Epithelial cell of proximal tubule (primary cell): Measurements from ENCODE around the gene EPHA8. TPM values are rescaled to one million over a fixed set of nuclear protein-coding genes. Genes with fewer than 3 reads are reported as not detected.

Experiments used
- DNase-seq: peaks from one replicate; pipeline ENCODE4 v3.0.0-alpha.2; 2011; ENCODE audit warnings: low read depth
- H3K4me3 ChIP-seq: 2 replicates; pipeline ENCODE4 v1.5.1; 2011; ENCODE audit warnings: low read depth, mild to moderate bottlenecking, low read length
- total RNA-seq: library from RNA; depleted of rRNA; stranded (reverse); fragments of >200 nt; gene quantifications from 2 replicates; pipeline ENCODE4 v1.2.3, GENCODE V29; 2015
- TF ChIP-seq, protein P1 (sequence below): conservative IDR thresholded peaks from 2 replicates; pipeline ENCODE4 v1.5.1; 2012; ENCODE audit warnings: low read depth, mild to moderate bottlenecking, low read length

Gene EPHA8
- total RNA-seq, 1 donor from 2014 or later = not detected

DNA sequence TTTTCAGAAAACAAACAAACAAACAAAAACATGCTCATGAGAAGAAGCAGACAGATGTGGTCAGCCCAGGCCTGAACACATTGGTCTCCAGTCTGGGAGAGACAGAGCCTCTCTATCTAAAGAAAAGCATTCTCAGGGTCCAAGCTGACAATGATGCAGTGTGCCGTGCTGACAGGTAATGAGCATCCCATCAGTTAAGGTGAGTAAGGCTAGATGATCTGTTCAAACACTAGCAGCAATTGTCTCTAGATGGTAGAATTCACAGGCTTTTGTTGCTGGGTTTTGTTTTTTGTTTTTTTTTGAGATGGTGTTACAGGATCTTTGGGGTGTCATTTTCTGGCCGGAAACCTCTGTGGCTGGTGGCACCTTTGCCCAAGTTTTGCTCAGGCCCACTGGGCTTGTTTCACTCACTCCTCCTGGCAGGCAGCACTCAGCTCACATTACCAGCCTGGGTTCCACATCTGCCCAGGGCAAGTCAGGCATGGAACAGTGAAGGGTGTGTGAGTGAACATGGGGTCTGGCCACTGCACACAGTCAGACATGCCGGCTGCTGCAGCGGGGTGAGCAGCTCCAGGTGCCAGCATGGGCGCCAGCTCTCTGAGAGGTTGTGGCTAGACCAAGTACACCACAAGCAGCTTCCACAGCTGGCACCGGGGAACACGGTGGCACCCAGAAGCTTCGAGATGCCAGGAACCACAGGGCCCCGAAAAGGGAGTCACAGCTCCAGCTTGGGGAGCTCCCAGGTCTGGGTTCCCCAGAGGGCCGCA, 70.6 kb downstream of the EPHA8 start:
- DNase-seq = no peak
- no peak overlapping the region for H3K4me3 ChIP-seq
- TF ChIP-seq, protein P1, sequence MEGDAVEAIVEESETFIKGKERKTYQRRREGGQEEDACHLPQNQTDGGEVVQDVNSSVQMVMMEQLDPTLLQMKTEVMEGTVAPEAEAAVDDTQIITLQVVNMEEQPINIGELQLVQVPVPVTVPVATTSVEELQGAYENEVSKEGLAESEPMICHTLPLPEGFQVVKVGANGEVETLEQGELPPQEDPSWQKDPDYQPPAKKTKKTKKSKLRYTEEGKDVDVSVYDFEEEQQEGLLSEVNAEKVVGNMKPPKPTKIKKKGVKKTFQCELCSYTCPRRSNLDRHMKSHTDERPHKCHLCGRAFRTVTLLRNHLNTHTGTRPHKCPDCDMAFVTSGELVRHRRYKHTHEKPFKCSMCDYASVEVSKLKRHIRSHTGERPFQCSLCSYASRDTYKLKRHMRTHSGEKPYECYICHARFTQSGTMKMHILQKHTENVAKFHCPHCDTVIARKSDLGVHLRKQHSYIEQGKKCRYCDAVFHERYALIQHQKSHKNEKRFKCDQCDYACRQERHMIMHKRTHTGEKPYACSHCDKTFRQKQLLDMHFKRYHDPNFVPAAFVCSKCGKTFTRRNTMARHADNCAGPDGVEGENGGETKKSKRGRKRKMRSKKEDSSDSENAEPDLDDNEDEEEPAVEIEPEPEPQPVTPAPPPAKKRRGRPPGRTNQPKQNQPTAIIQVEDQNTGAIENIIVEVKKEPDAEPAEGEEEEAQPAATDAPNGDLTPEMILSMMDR = no peak

DNA sequence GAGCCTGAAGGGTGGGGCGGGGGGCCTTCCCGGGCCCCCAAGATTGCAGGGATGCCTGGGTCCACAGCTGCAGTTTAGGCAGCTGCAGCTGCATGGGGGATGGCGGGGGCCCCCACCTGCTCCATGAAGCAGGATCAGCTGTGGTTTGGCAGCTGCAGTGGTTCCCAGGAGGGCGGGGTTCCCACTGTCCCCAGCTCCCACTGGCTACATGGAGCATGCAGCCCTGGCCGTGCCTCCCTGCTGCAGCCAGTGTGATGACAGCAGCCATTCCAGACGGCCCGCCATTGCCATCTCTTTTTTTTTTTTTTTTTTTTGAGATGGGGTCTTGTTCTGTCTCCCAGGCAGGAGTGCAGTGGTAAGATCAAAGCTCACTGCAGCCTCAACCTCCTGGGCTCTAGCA, 72.1 kb downstream of the EPHA8 start:
- H3K4me3 ChIP-seq = no peak overlapping the region
- no peak for DNase-seq
- TF ChIP-seq, protein P1 = no peak

DNA sequence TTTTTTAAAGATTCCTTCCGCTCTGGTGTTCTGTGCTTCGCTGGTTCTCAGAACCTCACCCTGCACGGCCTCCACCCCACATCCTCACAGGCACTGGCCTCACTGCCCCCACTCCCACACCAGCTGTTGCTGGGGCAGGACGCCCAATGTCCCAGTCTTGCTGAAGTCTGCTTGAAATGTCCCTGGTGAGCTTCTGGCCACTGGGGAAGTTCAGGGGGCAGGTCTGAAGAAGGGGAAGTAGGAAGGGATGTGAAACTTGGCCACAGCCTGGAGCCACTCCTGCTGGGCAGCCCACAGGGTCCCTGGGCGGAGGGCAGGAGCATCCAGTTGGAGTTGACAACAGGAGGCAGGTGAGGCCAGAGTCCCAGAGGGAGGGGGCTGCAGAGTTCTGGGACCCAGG, 73.1 kb downstream of the EPHA8 start, which contains the start of gene C1QA:
TSS of gene C1QA (plus strand) at position 276 of the 400 bp plus-strand sequence. CDS start 989 bp downstream, outside the sequence.
- TF ChIP-seq, protein P1 = no peak
- DNase-seq = no peak

DNA sequence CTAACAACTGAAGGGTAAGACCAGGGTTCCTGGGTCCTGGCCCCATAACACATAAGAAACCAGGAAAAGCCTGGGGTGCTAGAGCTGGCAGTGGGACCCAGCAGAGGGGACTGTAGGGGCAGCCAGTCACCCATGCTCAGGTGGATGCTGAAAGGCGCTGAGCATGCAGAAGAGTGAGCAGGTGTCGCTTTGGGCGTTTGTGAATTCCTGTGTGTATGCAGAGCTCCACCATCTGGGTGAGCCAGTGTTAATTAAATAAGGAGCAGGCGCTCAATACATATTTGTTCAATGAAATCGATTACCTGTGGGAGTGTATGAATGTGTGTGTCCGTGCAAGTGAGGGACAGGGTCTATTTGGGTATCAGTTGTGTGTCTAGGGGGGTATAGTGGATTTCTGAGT, 73.6 kb downstream of the EPHA8 start:
- H3K4me3 ChIP-seq = no peak overlapping the region
- TF ChIP-seq, protein P1 = no peak
- DNase-seq = no peak

More for the DNA sequence above, 73.1 kb downstream of the EPHA8 start, which contains the start of gene C1QA:
- H3K4me3 ChIP-seq = no peak within 1 kb of the TSS

DNA sequence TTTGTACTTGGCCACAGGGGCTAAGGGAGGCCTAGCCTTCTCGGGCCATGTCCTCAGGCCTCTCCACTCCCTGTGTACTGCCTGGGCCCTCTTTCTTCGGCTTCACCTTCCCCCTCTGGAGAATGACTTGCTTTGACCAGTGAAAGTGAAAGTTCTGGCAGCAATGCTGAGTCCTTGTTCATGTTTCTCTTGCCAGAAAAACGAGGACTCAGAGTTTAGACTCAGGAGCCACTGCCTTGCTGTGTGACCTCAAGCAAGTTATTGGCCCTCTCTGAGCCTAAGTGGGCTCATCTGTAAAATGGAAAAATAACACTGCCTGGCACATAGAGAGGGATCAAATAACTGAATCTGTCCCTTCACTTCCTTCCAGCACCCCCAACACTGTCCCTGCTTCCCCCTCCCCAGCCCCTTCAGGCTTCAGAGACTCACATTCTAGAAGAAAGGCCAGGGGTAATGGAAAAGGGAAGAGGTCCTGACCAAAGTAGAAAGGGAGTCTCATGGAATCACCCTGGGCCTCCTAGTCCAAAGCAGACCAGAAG, 74.7 kb downstream of the EPHA8 start:
- no peak for DNase-seq
- TF ChIP-seq, protein P1 = no peak
- H3K4me3 ChIP-seq = no peak overlapping the region

DNA sequence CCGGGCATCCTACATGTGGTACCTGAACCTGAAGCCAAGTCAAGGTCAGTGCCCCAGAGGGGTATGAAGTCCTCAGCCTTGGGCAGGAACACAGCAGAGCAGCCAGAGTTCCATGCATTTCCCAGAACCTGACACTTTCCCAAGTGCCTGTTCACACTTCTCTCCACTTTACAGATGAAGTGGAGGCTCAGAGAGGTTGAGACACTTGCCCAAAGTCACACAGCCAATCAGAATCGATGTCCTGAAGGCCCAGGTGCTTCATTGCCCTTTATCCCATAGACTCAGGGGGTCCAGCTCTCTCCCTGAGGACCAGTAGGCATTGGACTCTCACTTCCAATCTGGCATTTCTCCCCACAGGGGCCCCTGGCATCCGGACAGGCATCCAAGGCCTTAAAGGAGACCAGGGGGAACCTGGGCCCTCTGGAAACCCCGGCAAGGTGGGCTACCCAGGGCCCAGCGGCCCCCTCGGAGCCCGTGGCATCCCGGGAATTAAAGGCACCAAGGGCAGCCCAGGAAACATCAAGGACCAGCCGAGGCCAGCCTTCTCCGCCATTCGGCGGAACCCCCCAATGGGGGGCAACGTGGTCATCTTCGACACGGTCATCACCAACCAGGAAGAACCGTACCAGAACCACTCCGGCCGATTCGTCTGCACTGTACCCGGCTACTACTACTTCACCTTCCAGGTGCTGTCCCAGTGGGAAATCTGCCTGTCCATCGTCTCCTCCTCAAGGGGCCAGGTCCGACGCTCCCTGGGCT, 75.4 kb downstream of the EPHA8 start:
- no peak for DNase-seq
- TF ChIP-seq, protein P1 = no peak
- H3K4me3 ChIP-seq = no peak overlapping the region
